Omental fat pad (tissue), 4 donors: ENCODE data around the gene KIF25. TPM values are rescaled to one million over a fixed set of nuclear protein-coding genes. Genes with fewer than 3 reads are reported as not detected.

ENCODE experiments used
- ATAC-seq: fragments of 150-250 bp; one replicate; pipeline ENCODE4 v1.9.1; 2016; ENCODE audit warnings: mild to moderate bottlenecking, moderate library complexity; ENCODE audit not compliant: low FRiP score
- DNase-seq: peaks from one replicate; pipeline ENCODE4 v3.0.0-alpha.2; 2019; ENCODE audit warnings: low spot score
- total RNA-seq, 4 donors: library from RNA; depleted of rRNA; stranded (reverse); fragments of >200 nt; gene quantifications; one replicate each; pipeline ENCODE4 v1.1.0, GENCODE V29; 2016
- TF ChIP-seq, protein P1 (sequence below), 3 donors: fragments of 450-650 bp; IDR thresholded peaks; one replicate each; pipeline ENCODE4 v1.5.1; 2016 to 2017; ENCODE audit warnings: antibody characterized with exemption in 3 of 3, mild to moderate bottlenecking in 3 of 3, moderate library complexity in 2 of 3

KIF25 gene
- total RNA-seq, 4 donors from 2014 or later: 0.38 to 0.60 TPM; not detected in 2

DNA sequence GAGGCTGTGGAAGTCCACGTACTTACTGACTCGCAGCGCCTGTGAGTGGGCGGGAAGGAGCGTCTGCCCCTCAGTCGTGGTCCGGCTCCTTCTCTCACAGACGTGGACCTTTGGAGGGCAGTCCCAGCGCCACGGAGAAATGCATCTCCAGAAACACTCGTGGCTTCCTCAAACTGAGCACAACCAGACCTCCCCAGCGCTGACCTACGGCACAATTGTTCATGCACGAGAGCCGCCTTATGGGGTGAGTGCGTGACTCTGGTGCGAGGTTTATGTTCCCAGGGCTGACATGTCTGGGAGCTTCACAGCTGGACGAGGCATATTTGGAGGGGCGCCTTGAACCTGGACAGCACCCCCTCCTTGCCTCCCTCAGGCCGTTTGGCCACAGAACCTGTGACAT lies 51.8 kb downstream of the KIF25 start:
- DNase-seq: no peak
- TF ChIP-seq, protein P1, sequence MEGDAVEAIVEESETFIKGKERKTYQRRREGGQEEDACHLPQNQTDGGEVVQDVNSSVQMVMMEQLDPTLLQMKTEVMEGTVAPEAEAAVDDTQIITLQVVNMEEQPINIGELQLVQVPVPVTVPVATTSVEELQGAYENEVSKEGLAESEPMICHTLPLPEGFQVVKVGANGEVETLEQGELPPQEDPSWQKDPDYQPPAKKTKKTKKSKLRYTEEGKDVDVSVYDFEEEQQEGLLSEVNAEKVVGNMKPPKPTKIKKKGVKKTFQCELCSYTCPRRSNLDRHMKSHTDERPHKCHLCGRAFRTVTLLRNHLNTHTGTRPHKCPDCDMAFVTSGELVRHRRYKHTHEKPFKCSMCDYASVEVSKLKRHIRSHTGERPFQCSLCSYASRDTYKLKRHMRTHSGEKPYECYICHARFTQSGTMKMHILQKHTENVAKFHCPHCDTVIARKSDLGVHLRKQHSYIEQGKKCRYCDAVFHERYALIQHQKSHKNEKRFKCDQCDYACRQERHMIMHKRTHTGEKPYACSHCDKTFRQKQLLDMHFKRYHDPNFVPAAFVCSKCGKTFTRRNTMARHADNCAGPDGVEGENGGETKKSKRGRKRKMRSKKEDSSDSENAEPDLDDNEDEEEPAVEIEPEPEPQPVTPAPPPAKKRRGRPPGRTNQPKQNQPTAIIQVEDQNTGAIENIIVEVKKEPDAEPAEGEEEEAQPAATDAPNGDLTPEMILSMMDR (IDR thresholded peaks at IDR 0.05): no peak
- ATAC-seq: no peak

DNA sequence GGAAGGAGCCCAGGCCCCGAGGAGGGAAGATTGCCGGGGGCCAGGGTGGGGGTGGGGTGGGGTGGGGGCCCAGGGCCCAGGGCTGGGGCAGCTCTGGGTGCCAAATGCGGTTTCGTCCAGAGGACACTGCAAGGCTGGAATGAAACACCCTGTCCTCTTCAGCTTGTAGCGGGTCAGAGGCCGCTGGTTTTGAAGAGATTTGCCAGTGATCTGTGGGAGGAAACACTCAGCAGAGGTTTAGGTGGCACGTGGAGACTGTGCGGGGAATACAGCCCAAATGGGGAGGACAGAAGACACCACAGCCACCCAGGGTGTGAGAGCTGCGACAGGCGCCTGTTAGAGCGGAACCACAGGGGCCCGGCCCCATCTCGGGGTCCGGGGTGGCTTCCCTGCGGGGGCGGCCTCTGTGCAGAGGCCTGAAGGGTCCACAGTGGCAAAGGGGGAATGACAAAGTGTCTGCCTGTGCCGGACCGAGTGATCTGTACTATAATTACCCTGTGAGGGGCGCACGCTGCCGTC lies 52.3 kb downstream of the KIF25 start:
- no peak for ATAC-seq
- TF ChIP-seq, protein P1 (IDR thresholded peaks at IDR 0.05): no peak
- no peak for DNase-seq

DNA sequence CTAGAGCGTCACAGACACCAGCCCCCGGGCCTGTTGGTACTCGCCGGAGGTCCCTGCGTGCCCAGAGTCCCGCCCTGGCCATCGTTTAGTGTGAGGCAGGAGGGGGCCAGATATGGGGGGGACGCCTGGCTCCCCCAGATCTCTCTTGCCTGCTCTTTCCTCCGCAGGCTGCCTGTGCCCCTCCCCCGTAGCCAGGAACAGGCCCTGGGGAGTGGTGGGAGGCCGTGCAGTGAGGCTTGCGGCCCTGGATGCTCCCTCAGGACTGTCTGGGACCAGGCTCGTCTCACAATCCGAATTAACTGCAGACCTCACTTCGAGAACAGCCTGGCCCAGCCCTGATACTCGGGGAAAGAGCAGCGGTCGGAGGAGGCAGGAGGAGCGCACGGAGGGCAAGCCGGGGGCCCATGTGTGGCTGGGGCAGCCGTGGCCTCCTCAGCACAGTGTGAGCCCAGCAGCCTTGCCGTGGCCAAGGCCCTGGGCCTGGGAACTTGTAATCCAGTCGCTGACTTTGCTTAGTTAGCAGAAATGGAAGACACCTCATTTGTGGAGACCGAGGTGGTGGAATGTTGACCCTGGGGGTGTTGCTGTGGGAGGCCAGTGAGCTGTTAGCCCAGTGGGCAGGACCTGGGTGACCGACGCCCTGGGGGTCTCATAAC lies 52.9 kb downstream of the KIF25 start:
- DNase-seq: no peak
- ATAC-seq: no peak
- TF ChIP-seq, protein P1 (IDR thresholded peaks at IDR 0.05): no peak

DNA sequence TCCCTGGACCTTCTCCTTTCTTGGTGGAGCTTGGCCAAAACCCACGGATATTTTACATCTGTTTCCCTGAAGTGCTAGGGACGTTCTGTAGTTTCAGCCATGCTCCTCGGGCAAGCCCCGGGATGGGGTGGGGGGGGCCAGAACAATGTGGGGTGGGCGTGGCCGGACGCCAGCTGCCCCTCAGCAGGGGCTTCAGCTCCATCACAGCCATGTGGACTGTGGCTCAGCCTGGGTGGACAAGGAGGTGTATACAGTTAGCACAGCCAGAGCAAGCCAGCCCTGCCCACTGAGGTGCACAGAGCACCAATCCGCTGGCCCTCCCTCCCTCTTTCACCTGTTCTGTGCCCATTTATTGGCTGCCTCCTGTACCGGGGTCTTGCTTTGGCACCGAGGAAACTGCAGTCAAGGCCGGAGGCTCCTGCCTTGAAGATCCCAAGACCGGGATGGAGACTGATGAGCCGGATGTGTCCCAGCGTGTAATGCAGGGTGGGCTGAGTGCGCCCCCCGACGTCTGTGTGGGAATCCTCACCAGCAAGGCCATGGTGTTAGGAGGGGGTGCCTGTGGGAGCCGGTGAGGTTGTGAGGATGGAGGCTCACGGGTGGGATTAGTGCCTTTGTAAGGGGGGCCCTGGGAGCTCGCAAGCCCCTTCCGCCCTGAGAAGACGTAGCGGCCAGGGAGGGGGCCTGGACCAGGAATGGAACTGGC lies 53.6 kb downstream of the KIF25 start:
- no peak for ATAC-seq
- no peak for DNase-seq
- TF ChIP-seq, protein P1 (IDR thresholded peaks at IDR 0.05): no peak

DNA sequence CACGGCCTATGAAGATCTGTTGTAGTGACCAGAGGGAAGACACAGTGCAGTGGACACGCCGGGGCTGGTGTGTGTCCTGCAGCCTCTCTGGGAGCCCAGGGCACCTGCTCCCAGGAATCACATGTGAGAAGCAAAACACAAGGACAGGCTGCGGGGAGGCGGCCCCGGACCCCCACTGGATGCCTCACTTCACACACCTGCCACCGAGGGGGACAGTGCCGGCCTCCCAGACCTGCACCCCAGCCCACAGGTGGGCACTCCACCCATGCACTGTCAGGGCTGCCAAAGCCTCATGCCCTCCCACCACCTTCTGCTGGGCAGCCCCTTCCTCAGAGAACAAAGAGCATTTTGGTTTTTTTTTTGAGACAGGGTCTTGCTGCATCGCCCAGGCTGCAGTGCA lies 54.2 kb downstream of the KIF25 start:
- ATAC-seq (no peak), DNase-seq (no peak)
- TF ChIP-seq, protein P1 (IDR thresholded peaks at IDR 0.05): no peak

DNA sequence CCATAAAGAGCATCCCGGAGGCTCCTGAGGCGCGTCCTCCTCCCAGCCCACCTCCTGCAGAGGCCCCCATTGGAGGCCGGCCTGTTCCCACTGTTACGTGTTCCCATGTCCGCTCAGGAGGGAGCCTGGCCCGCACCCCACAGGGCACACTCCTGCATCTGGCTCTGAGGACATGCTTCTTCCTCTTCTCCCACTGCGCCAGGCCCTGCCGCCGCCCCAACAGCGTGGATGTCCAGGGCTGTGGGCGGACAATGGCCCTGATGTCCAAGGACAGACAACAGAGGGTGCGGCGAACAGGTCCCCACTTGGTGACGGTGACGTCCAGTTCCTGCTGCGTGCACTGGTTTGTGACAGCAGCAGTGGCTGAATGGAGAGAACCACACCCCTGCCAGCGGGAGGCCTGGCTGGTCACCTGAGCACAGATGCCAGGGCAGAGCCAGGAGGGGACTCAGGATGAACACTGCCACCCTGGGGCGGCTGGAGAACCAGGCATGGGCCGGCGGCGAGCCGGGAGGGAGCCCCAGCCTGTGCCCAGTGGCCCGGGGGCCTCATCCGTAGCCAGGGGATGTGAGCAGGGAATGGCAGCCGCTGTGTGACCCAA lies 54.9 kb downstream of the KIF25 start:
- TF ChIP-seq, protein P1 (IDR thresholded peaks at IDR 0.05): no peak
- no peak for ATAC-seq
- DNase-seq: no peak
